HepG2 (cell line): ENCODE measurements around the gene PLXNC1. TPM values are rescaled to one million over a fixed set of nuclear protein-coding genes. Genes with fewer than 3 reads are reported as not detected.

Source experiments
- ARNT2 ChIP-seq: sonication (generic); formaldehyde crosslinking; IDR thresholded peaks from 2 replicates; pipeline ENCODE4 v1.8.0; 2022; ENCODE audit warnings: mild to moderate bottlenecking, low read depth, missing genetic modification reagents, moderate library complexity
- CENPX ChIP-seq: sonication (generic); formaldehyde crosslinking; IDR thresholded peaks from 2 replicates; pipeline ENCODE4 v1.9.0; 2021; ENCODE audit warnings: mild to moderate bottlenecking, missing genetic modification reagents, moderate library complexity
- GATA4 ChIP-seq: sonication (generic); IDR thresholded peaks from 2 replicates; pipeline ENCODE4 v1.6.1; 2016; ENCODE audit warnings: antibody characterized with exemption, low read depth, borderline replicate concordance
- HMG20B ChIP-seq: conservative IDR thresholded peaks from 2 replicates; pipeline ENCODE4 v1.6.1; 2016; ENCODE audit warnings: missing genetic modification reagents, missing compliant biosample characterization
- NCOA2 ChIP-seq: sonication (generic); formaldehyde crosslinking; IDR thresholded peaks from 2 replicates; pipeline ENCODE4 v1.8.0; 2022; ENCODE audit warnings: inconsistent platforms
- PLRG1 ChIP-seq: fragments of 450-650 bp; conservative IDR thresholded peaks from 2 replicates; pipeline ENCODE4 v1.6.1; 2016
- RBAK ChIP-seq: sonication (generic); formaldehyde crosslinking; IDR thresholded peaks from 2 replicates; pipeline ENCODE4 v1.5.1; 2020; ENCODE audit warnings: mild to moderate bottlenecking, missing genetic modification reagents
- RCOR2 ChIP-seq: IDR thresholded peaks from 2 replicates; pipeline ENCODE4 v1.6.1; 2016; ENCODE audit warnings: missing biosample characterization, missing genetic modification reagents
- TBX2 ChIP-seq: sonication (generic); formaldehyde crosslinking; IDR thresholded peaks from 2 replicates; pipeline ENCODE4 v1.5.0; 2020; ENCODE audit warnings: missing genetic modification reagents, mild to moderate bottlenecking, borderline replicate concordance
- ZNF124 ChIP-seq: sonication (generic); formaldehyde crosslinking; IDR thresholded peaks from 2 replicates; pipeline ENCODE4 v1.4.0; 2020; ENCODE audit warnings: missing genetic modification reagents
- ZNF335 ChIP-seq: sonication (generic); formaldehyde crosslinking; IDR thresholded peaks from 2 replicates; pipeline ENCODE4 v1.4.0; 2020; ENCODE audit warnings: missing genetic modification reagents
- ZNF652 ChIP-seq: IDR thresholded peaks from 2 replicates; pipeline ENCODE4 v1.6.1; 2016; ENCODE audit warnings: low read depth, borderline replicate concordance
- polyA plus RNA-seq, 8 experiments: library from polyadenylated mRNA; depleted of rRNA in 3 of 8; stranded (reverse) in 7 of 8; unstranded in 1 of 8; fragments of >200 nt; fragmentation: Illumina TruSeq in 4 of 8; extraction: Trizol in 4 of 8; gene quantifications; 2 replicates each; pipeline versions ENCODE4 v1.2.1 to v1.2.3, GENCODE V29; 2011 to 2016; ENCODE audit warnings: low read depth in 4 of 8, missing spikeins in 1 of 8, mixed read lengths in 1 of 8; ENCODE audit not compliant: insufficient read depth in 1 of 8
- total RNA-seq, 5 experiments: library from RNA; depleted of rRNA; stranded (reverse); fragments of >200 nt; fragmentation: Illumina TruSeq; extraction: Trizol; gene quantifications; 2 replicates each; pipeline ENCODE4 v1.2.3, GENCODE V29; 2016; ENCODE audit warnings: low read depth in 1 of 5
- TF ChIP-seq, protein P1 (sequence below): fragments of 450-650 bp; IDR thresholded peaks from 2 replicates; pipeline ENCODE4 v1.6.1; 2016
- TF ChIP-seq, protein P2 (sequence below): IDR thresholded peaks from 2 replicates; pipeline ENCODE4 v1.6.1; 2018; ENCODE audit warnings: missing genetic modification reagents
- TF ChIP-seq, protein P3 (sequence below): sonication (generic); formaldehyde crosslinking; conservative IDR thresholded peaks from 2 replicates; pipeline ENCODE4 v1.4.0; 2020; ENCODE audit warnings: mild to moderate bottlenecking, missing genetic modification reagents, moderate library complexity
- TF ChIP-seq, protein P4 (sequence below): sonication (generic); formaldehyde crosslinking; IDR thresholded peaks from 2 replicates; pipeline ENCODE4 v1.8.1; 2023; ENCODE audit warnings: mild to moderate bottlenecking, missing genetic modification reagents, borderline replicate concordance
- TF ChIP-seq, protein P5 (sequence below): sonication (generic); formaldehyde crosslinking; conservative IDR thresholded peaks from 2 replicates; pipeline ENCODE4 v1.4.0; 2020; ENCODE audit warnings: missing genetic modification reagents

The PLXNC1 gene
- total and polyA plus RNA-seq, 2 of the 13 experiments (the other 11 are each of a cell fraction or from before 2014, with no cell fraction given): 6.6 to 11.2 TPM

DNA sequence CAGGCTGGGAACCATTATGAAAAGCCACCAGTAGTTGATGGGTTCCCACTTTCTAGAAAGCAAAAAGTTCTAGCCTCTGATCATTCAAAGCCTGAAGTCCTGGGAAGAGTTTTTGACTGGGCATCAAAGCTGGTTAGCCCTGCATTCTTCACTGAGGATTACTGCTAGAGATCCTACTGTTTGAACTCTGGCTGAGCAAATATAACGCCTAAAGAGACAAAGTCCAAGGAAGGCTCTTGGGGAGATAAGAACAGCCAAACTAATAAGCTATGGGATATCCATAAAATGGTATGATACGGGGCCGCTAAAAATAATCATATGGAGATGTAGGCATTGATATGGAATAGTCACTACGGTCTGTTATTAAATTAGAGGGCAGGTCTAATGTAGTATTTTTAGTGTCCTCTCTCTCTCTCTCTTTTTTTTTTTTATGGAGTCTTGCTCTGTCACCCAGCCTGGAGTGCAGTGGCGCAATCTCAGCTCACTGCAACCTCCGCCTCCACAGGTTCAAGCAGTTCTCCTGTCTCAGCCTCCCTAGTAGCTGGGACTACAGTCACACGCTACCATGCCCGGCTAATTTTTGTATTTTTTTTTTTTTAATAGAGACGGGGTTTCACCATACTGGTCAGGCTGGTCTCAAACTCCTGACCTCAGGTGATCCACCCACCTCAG is 35.5 kb downstream of the PLXNC1 start (continued):
- TF ChIP-seq, protein P1, sequence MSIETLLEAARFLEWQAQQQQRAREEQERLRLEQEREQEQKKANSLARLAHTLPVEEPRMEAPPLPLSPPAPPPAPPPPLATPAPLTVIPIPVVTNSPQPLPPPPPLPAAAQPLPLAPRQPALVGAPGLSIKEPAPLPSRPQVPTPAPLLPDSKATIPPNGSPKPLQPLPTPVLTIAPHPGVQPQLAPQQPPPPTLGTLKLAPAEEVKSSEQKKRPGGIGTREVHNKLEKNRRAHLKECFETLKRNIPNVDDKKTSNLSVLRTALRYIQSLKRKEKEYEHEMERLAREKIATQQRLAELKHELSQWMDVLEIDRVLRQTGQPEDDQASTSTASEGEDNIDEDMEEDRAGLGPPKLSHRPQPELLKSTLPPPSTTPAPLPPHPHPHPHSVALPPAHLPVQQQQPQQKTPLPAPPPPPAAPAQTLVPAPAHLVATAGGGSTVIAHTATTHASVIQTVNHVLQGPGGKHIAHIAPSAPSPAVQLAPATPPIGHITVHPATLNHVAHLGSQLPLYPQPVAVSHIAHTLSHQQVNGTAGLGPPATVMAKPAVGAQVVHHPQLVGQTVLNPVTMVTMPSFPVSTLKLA: no peak
- no peak; the same call in 1 of the 2 replicates for TF ChIP-seq ZNF652
- TF ChIP-seq PLRG1: no peak
- peak; percentile 45; the same call in 1 of the 2 replicates for TF ChIP-seq RCOR2 (CRISPR knock-in tag)
- peak; percentile 30; the same call in 1 of the 2 replicates for TF ChIP-seq TBX2
- TF ChIP-seq HMG20B (CRISPR knock-in tag): 0 out of 2 replicates have a peak, but pooled peaks have one; percentile 73
- no peak for TF ChIP-seq RBAK (CRISPR knock-in tag)
- TF ChIP-seq, protein P2, sequence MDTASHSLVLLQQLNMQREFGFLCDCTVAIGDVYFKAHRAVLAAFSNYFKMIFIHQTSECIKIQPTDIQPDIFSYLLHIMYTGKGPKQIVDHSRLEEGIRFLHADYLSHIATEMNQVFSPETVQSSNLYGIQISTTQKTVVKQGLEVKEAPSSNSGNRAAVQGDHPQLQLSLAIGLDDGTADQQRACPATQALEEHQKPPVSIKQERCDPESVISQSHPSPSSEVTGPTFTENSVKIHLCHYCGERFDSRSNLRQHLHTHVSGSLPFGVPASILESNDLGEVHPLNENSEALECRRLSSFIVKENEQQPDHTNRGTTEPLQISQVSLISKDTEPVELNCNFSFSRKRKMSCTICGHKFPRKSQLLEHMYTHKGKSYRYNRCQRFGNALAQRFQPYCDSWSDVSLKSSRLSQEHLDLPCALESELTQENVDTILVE (CRISPR knock-in tag): no peak; the same call in 1 of the 2 replicates
- no peak for TF ChIP-seq ARNT2 (CRISPR knock-in tag)
- TF ChIP-seq GATA4: no peak
- TF ChIP-seq, protein P3, sequence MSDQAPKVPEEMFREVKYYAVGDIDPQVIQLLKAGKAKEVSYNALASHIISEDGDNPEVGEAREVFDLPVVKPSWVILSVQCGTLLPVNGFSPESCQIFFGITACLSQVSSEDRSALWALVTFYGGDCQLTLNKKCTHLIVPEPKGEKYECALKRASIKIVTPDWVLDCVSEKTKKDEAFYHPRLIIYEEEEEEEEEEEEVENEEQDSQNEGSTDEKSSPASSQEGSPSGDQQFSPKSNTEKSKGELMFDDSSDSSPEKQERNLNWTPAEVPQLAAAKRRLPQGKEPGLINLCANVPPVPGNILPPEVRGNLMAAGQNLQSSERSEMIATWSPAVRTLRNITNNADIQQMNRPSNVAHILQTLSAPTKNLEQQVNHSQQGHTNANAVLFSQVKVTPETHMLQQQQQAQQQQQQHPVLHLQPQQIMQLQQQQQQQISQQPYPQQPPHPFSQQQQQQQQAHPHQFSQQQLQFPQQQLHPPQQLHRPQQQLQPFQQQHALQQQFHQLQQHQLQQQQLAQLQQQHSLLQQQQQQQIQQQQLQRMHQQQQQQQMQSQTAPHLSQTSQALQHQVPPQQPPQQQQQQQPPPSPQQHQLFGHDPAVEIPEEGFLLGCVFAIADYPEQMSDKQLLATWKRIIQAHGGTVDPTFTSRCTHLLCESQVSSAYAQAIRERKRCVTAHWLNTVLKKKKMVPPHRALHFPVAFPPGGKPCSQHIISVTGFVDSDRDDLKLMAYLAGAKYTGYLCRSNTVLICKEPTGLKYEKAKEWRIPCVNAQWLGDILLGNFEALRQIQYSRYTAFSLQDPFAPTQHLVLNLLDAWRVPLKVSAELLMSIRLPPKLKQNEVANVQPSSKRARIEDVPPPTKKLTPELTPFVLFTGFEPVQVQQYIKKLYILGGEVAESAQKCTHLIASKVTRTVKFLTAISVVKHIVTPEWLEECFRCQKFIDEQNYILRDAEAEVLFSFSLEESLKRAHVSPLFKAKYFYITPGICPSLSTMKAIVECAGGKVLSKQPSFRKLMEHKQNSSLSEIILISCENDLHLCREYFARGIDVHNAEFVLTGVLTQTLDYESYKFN (CRISPR knock-in tag): peak; percentile 94
- TF ChIP-seq, protein P4, sequence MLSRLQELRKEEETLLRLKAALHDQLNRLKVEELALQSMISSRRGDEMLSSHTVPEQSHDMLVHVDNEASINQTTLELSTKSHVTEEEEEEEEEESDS (CRISPR knock-in tag): no peak
- TF ChIP-seq ZNF124 (CRISPR knock-in tag): no peak
- TF ChIP-seq, protein P5, sequence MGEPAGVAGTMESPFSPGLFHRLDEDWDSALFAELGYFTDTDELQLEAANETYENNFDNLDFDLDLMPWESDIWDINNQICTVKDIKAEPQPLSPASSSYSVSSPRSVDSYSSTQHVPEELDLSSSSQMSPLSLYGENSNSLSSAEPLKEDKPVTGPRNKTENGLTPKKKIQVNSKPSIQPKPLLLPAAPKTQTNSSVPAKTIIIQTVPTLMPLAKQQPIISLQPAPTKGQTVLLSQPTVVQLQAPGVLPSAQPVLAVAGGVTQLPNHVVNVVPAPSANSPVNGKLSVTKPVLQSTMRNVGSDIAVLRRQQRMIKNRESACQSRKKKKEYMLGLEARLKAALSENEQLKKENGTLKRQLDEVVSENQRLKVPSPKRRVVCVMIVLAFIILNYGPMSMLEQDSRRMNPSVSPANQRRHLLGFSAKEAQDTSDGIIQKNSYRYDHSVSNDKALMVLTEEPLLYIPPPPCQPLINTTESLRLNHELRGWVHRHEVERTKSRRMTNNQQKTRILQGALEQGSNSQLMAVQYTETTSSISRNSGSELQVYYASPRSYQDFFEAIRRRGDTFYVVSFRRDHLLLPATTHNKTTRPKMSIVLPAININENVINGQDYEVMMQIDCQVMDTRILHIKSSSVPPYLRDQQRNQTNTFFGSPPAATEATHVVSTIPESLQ (CRISPR knock-in tag): no peak
- no peak for TF ChIP-seq CENPX
- TF ChIP-seq ZNF335: no peak
- peak; percentile 74 for TF ChIP-seq NCOA2
